WTC11 (cell line): Measurements from ENCODE around the gene BDH1.

Experiments used
- EMX1 ChIP-seq: fragments of 250-450 bp; sonication (Bioruptor Pico); IDR thresholded peaks from 2 replicates; pipeline ENCODE4 v1.8.0; 2021; ENCODE audit warnings: mild to moderate bottlenecking
- ETV6 ChIP-seq: sonication (generic); formaldehyde crosslinking; IDR thresholded peaks from 2 replicates; pipeline ENCODE4 v1.8.1; 2022; ENCODE audit warnings: mild to moderate bottlenecking, missing genetic modification reagents
- FOXP1 ChIP-seq: sonication (generic); formaldehyde crosslinking; IDR thresholded peaks from 2 replicates; pipeline ENCODE4 v1.8.0; 2022; ENCODE audit warnings: missing genetic modification reagents, mild to moderate bottlenecking, moderate library complexity, borderline replicate concordance
- GTF2I ChIP-seq: fragments of 250-450 bp; sonication (Bioruptor Pico); conservative IDR thresholded peaks from 2 replicates; pipeline ENCODE4 v1.4.0; 2021; ENCODE audit warnings: mild to moderate bottlenecking
- IRF2 ChIP-seq: sonication (generic); formaldehyde crosslinking; IDR thresholded peaks from 2 replicates; pipeline ENCODE4 v1.8.0; 2022; ENCODE audit warnings: low read depth, missing genetic modification reagents, borderline replicate concordance
- OVOL2 ChIP-seq: fragments of 250-450 bp; sonication (Bioruptor Pico); IDR thresholded peaks from 2 replicates; pipeline ENCODE4 v1.9.0; 2021; ENCODE audit warnings: mild to moderate bottlenecking, borderline replicate concordance
- TP53 ChIP-seq: sonication (generic); formaldehyde crosslinking; IDR thresholded peaks from 2 replicates; pipeline ENCODE4 v1.8.1; 2023; ENCODE audit warnings: mild to moderate bottlenecking, missing genetic modification reagents
- ZBTB21 ChIP-seq: sonication (generic); formaldehyde crosslinking; IDR thresholded peaks from 2 replicates; pipeline ENCODE4 v1.8.1; 2023; ENCODE audit warnings: mild to moderate bottlenecking, missing genetic modification reagents, borderline replicate concordance
- TF ChIP-seq, protein P1 (sequence below): fragments of 200-600 bp; IDR thresholded peaks from 2 replicates; pipeline ENCODE4 v1.8.0; 2022; ENCODE audit warnings: antibody characterized with exemption
- TF ChIP-seq, protein P2 (sequence below): sonication (generic); formaldehyde crosslinking; IDR thresholded peaks from 2 replicates; pipeline ENCODE4 v1.8.1; 2023; ENCODE audit warnings: mild to moderate bottlenecking, moderate library complexity, missing genetic modification reagents
- TF ChIP-seq, protein P3 (sequence below): sonication (generic); formaldehyde crosslinking; IDR thresholded peaks from 2 replicates; pipeline ENCODE4 v1.8.1; 2022; ENCODE audit warnings: missing genetic modification reagents, borderline replicate concordance

DNA sequence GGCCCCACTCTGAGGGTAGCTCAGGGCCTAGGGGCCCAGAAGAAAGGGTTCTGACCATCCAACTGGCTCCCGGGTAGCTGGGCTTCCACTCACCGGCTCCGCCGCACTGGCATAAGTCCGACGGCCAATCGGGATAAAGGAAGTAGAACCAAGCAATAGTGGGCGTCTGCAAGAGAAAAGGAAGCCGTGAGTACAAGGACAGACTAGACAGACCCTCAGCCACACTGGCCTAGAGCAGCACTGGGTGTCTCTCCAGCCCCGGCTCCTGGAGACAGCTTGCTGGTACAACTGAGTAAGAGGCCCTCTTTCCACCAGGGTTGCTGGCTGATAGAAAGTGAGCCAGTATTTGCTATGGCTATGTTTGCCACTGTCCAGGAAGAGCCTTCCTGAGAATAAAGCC is 22.4 kb downstream of the BDH1 start:
- TF ChIP-seq OVOL2 (CRISPR knock-in tag) (no peak), EMX1 (CRISPR knock-in tag) (no peak), ZBTB21 (CRISPR knock-in tag) (no peak), GTF2I (CRISPR knock-in tag) (no peak), ETV6 (CRISPR knock-in tag) (no peak), FOXP1 (CRISPR knock-in tag) (no peak), TP53 (CRISPR knock-in tag) (no peak), IRF2 (CRISPR knock-in tag) (no peak)
- TF ChIP-seq, protein P1, sequence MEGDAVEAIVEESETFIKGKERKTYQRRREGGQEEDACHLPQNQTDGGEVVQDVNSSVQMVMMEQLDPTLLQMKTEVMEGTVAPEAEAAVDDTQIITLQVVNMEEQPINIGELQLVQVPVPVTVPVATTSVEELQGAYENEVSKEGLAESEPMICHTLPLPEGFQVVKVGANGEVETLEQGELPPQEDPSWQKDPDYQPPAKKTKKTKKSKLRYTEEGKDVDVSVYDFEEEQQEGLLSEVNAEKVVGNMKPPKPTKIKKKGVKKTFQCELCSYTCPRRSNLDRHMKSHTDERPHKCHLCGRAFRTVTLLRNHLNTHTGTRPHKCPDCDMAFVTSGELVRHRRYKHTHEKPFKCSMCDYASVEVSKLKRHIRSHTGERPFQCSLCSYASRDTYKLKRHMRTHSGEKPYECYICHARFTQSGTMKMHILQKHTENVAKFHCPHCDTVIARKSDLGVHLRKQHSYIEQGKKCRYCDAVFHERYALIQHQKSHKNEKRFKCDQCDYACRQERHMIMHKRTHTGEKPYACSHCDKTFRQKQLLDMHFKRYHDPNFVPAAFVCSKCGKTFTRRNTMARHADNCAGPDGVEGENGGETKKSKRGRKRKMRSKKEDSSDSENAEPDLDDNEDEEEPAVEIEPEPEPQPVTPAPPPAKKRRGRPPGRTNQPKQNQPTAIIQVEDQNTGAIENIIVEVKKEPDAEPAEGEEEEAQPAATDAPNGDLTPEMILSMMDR = no peak
- TF ChIP-seq, protein P2, sequence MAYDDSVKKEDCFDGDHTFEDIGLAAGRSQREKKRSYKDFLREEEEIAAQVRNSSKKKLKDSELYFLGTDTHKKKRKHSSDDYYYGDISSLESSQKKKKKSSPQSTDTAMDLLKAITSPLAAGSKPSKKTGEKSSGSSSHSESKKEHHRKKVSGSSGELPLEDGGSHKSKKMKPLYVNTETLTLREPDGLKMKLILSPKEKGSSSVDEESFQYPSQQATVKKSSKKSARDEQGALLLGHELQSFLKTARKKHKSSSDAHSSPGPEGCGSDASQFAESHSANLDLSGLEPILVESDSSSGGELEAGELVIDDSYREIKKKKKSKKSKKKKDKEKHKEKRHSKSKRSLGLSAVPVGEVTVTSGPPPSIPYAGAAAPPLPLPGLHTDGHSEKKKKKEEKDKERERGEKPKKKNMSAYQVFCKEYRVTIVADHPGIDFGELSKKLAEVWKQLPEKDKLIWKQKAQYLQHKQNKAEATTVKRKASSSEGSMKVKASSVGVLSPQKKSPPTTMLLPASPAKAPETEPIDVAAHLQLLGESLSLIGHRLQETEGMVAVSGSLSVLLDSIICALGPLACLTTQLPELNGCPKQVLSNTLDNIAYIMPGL (CRISPR knock-in tag) = no peak
- TF ChIP-seq, protein P3, sequence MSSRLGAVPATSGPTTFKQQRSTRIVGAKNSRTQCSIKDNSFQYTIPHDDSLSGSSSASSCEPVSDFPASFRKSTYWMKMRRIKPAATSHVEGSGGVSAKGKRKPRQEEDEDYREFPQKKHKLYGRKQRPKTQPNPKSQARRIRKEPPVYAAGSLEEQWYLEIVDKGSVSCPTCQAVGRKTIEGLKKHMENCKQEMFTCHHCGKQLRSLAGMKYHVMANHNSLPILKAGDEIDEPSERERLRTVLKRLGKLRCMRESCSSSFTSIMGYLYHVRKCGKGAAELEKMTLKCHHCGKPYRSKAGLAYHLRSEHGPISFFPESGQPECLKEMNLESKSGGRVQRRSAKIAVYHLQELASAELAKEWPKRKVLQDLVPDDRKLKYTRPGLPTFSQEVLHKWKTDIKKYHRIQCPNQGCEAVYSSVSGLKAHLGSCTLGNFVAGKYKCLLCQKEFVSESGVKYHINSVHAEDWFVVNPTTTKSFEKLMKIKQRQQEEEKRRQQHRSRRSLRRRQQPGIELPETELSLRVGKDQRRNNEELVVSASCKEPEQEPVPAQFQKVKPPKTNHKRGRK (CRISPR knock-in tag) = no peak
